Stomach (tissue), 9 donors: Measurements from ENCODE around the gene IQCE. TPM values are rescaled to one million over a fixed set of nuclear protein-coding genes. Genes with fewer than 3 reads are reported as not detected.
"Not testable (repeated sequence)": the region's sequence is repeated elsewhere in the genome, so short reads cannot be mapped to it uniquely, and the experiment has no call there.

Experiments
- DNase-seq, 2 donors: peaks; one replicate each; pipeline versions ENCODE4 v3.0.0 to v3.0.0-alpha.2; 2013 to 2019
- H3K27ac ChIP-seq, 5 donors: fragments of 200-600 bp in 4 of 5; sonication (generic) in 4 of 5; one replicate each; pipeline ENCODE4 v1.5.1; 2013 to 2019; ENCODE audit warnings: mild to moderate bottlenecking in 1 of 5, moderate library complexity in 1 of 5
- H3K27me3 ChIP-seq, 3 donors: fragments of 200-600 bp; sonication (generic); one replicate each; pipeline ENCODE4 v1.5.1; 2017 to 2019; ENCODE audit warnings: mixed run types in 1 of 3
- H3K36me3 ChIP-seq, 4 donors: fragments of 200-600 bp; sonication (generic); 1 replicate in 3 of 4; 2 replicates in 1 of 4; pipeline ENCODE4 v1.5.1; 2016 to 2019
- H3K4me1 ChIP-seq, 4 donors: fragments of 200-600 bp; sonication (generic); one replicate each; pipeline ENCODE4 v1.5.1; 2016 to 2019
- H3K4me3 ChIP-seq, 4 donors: fragments of 200-600 bp; sonication (generic) in 3 of 4; one replicate each; pipeline ENCODE4 v1.5.1; 2016 to 2019; ENCODE audit warnings: mild to moderate bottlenecking in 1 of 4
- H3K9me3 ChIP-seq, 4 donors: fragments of 200-600 bp; sonication (generic); one replicate each; pipeline ENCODE4 v1.5.1; 2016 to 2019
- EP300 ChIP-seq: sonication (generic); formaldehyde crosslinking; IDR thresholded peaks from one replicate; pipeline ENCODE4 v1.6.1; 2017; ENCODE audit warnings: antibody characterized with exemption
- POLR2A ChIP-seq, 4 donors: fragments of 450-650 bp; IDR thresholded peaks; one replicate each; pipeline ENCODE4 v1.6.1; 2016; ENCODE audit warnings: antibody characterized with exemption in 4 of 4, control low read depth in 2 of 4, mild to moderate bottlenecking in 1 of 4, moderate library complexity in 1 of 4
- POLR2AphosphoS5 ChIP-seq, 3 donors: sonication (generic); formaldehyde crosslinking; IDR thresholded peaks; one replicate each; pipeline ENCODE4 v1.6.1; 2016; ENCODE audit warnings: antibody characterized with exemption in 3 of 3
- WGBS, 5 donors: extraction: QIAGEN DNeasy Blood & Tissue Kit in 3 of 5; methylation state at CpG; one replicate each; pipeline versions ENCODE4 v1.1.5 to v1.1.7; 2013 to 2018; 5-methylcytosine and 5-hydroxymethylcytosine counted together
- intact Hi-C: fragments of 100-400 bp; cut with DNase I; formaldehyde crosslinking; loops from one replicate; pipeline ENCODE4 v1.15.1; 2023; ENCODE audit warnings: low total_unique reads
- polyA plus RNA-seq, 3 donors: library from polyadenylated mRNA; stranded (reverse); fragments of 200-250 nt; gene quantifications; one replicate each; pipeline ENCODE4 v1.2.3, GENCODE V29; 2013
- total RNA-seq, 5 donors: library from RNA; depleted of rRNA; stranded (reverse); fragments of >200 nt; gene quantifications; one replicate each; pipeline versions ENCODE4 v1.1.0 to v1.2.3, GENCODE V29; 2014 to 2016
- TF ChIP-seq, protein P1 (sequence below), 7 experiments: fragments of 450-650 bp in 4 of 7; fragments of 200-600 bp in 3 of 7; sonication (generic) in 3 of 7; IDR thresholded peaks; one replicate each; pipeline ENCODE4 v1.5.1; 2016 to 2019; ENCODE audit warnings: antibody characterized with exemption in 7 of 7, control low read depth in 2 of 7, mild to moderate bottlenecking in 1 of 7
- donor health status: healthy with polysubstance abuse.
- donor health status: Bipolar disorder and iron deficiency.
- donor health status: healthy.

IQCE gene
- total and polyA plus RNA-seq, 8 donors: 1.8 to 248 (median 10.9) TPM

DNA sequence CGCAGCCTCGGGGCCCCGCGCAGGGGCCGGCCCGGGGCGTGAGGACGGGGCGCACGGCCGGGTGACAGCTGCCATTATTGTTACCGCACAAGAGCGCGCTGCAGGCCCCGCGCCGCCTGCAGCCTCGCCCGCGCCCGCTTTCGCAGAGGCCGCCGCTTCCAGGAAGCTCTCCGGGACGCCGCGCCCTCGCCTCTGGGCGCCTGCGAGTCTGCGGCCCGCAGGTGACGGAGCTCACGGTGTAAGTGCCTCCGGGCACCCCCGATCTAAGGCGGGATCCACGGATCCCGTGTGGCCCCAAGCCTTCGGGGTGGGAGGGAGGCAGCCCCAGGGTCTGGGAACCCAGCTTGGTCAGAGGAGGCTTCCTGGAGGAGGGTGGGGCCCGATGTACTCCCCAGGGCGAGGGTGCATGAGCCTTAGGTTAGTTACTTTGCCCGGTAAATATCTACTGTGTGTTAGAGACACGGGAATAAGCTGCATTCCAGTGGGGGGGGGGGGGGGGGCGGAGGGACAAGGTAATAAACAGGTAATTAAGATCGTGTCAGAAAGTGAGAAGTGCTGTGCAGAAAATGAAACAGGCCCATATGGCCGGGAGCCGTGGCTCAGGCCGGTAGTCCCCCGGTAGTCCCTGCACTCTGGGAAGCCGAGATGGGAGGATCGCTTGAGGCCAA is 638 bp downstream of the IQCE start:
- Histone ChIP-seq H3K27me3 (no peaks in the 10 kb centered on the region), H3K36me3 (no peaks in the 10 kb centered on the region), H3K4me3 (peak overlapping the region; percentile 91 to 99 (median 99)), H3K9me3 (no peaks in the 10 kb centered on the region), H3K4me1 (peaks cover 24 to 64% (median 54%) of the 10 kb centered on the region in 4 donors), H3K27ac (peak overlapping the region; percentile 66 to 89 (median 85))
- intact Hi-C loops: no loop called here
- TF ChIP-seq POLR2AphosphoS5 (IDR thresholded peaks at IDR 0.05): no peak
- TF ChIP-seq, protein P1, sequence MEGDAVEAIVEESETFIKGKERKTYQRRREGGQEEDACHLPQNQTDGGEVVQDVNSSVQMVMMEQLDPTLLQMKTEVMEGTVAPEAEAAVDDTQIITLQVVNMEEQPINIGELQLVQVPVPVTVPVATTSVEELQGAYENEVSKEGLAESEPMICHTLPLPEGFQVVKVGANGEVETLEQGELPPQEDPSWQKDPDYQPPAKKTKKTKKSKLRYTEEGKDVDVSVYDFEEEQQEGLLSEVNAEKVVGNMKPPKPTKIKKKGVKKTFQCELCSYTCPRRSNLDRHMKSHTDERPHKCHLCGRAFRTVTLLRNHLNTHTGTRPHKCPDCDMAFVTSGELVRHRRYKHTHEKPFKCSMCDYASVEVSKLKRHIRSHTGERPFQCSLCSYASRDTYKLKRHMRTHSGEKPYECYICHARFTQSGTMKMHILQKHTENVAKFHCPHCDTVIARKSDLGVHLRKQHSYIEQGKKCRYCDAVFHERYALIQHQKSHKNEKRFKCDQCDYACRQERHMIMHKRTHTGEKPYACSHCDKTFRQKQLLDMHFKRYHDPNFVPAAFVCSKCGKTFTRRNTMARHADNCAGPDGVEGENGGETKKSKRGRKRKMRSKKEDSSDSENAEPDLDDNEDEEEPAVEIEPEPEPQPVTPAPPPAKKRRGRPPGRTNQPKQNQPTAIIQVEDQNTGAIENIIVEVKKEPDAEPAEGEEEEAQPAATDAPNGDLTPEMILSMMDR (IDR thresholded peaks at IDR 0.05): no peak
- TF ChIP-seq EP300: no peak
- no peak for TF ChIP-seq POLR2A (IDR thresholded peaks at IDR 0.05)
- peak in 1 of 2 donors; percentile 66 for DNase-seq
- 6 to 19% (median 12%) methylated on average over 16 to 53 of the region's 53 CpGs for WGBS, 5 donors

DNA sequence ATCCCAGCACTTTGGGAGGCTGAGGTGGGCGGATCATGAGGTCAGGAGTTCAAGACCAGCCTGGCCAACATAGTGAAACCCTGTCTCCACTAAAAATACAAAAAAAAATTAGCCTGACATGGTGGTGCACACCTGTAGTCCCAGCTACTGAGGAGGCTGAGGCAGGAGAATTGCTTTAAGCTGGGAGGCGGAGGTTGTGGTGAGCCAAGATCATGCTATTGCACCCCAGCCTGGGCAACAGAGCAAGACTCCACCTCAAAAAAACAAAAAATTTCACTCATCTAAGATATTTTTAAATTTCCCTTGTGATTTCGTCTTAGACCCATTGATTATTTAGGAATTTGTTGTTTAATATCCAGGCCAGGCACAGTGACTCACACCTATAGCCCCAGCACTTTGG is 5.2 kb downstream of the IQCE start:
- not testable (repeated sequence) for H3K9me3 ChIP-seq, H3K36me3 ChIP-seq, H3K4me3 ChIP-seq, H3K27ac ChIP-seq, H3K27me3 ChIP-seq, DNase-seq
- WGBS, 5 donors: 91 to 99% (median 93%) methylated on average over 3 of the region's 3 CpGs
- peaks cover 8 to 57% (median 29%) of the 10 kb centered on the region in 4 donors for H3K4me1 ChIP-seq
- intact Hi-C loops: loop anchor here (10.0 kb wide), 1 partner anchor 99 kb away; no protein-coding TSS in a partner anchor

DNA sequence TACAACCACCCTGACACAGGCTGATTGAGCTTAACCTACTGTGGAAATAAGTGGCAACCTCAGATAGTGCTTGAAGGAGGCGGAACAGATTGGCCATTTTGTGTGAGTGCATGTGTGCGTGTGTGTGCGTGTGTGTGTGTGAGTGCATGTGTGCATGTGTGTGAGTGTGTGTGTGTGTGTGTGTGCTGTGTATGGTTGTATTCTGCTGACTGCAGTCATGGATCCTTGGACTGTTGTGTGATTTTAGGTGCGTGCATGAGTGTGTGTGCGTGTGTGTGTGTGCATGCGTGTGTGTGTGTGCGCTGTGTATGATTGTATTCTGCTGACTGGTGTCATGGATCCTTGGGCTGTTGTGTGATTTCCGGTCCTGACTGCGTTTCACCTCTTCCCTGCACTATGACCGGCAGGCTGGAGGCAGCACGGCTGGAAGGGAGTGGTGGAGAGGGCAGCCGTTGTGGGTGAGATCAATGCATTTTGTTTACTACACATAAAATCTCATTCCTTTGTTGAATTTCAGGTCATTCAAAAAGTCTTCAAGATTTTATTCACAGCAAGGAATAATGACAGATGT is 6.3 kb downstream of the IQCE start:
- WGBS, 5 donors: 46 to 90% (median 63%) methylated on average over 12 of the region's 12 CpGs
- Histone ChIP-seq H3K4me3 (no peak overlapping the region), H3K27ac (no peak overlapping the region), H3K9me3 (no peaks in the 10 kb centered on the region), H3K36me3 (peaks cover 0 to 12% (median 7%) of the 10 kb centered on the region in 4 donors), H3K4me1 (peaks cover 5 to 51% (median 20%) of the 10 kb centered on the region in 4 donors), H3K27me3 (no peaks in the 10 kb centered on the region)
- peak in 1 of 2 donors; percentile 65 for DNase-seq
- intact Hi-C loops: loop anchor here (10.0 kb wide), 1 partner anchor 100 kb away; no protein-coding TSS in a partner anchor
- TF ChIP-seq, protein P1 (IDR thresholded peaks at IDR 0.05): no peak
- no peak for TF ChIP-seq EP300
- peak in 1 of 3 donors; percentile 40 for TF ChIP-seq POLR2AphosphoS5 (IDR thresholded peaks at IDR 0.05)
- TF ChIP-seq POLR2A (IDR thresholded peaks at IDR 0.05): no peak

DNA sequence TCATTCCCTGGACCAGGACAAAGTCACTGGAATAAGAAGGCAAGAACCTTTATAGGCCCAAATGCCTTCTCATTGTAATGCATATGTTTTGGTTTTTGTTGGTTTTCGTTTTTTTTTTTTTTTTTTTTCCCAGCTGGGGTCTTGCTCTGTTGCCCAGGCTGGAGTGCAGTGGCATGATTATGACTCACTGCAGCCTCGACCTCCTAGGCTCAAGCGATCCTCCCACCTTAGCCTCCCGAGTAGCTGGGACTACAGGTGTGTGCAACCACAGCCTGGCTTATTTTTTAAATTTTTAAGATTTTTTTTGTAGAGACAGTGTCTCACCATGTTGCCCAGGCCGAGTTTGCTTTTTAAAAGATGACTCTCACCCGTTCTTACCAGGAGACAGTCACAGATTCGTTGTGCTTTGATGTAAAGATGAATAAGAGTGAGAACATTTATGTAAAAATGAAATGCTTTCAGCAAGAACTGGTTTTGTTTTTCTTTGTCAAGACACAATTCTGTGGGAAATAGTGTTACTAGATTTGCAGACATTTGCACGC is 7.6 kb downstream of the IQCE start:
- Histone ChIP-seq H3K36me3 (peaks cover 0 to 12% (median 7%) of the 10 kb centered on the region in 4 donors), H3K9me3 (no peaks in the 10 kb centered on the region), H3K27me3 (no peaks in the 10 kb centered on the region), H3K4me1 (peaks cover 0 to 39% (median 7%) of the 10 kb centered on the region in 4 donors), H3K4me3 (no peak overlapping the region), H3K27ac (no peak overlapping the region)
- 78 to 86% (median 80%) methylated on average over 8 of the region's 8 CpGs for WGBS, 5 donors
- intact Hi-C loops: loop anchor here (10.0 kb wide), 1 partner anchor 102 kb away; no protein-coding TSS in a partner anchor
- no peak for DNase-seq
- TF ChIP-seq EP300 (no peak), POLR2AphosphoS5 (IDR thresholded peaks at IDR 0.05) (no peak), POLR2A (IDR thresholded peaks at IDR 0.05) (no peak)
- TF ChIP-seq, protein P1 (IDR thresholded peaks at IDR 0.05): no peak
